Mucosa of descending colon (tissue), 3 donors: ENCODE measurements around the gene EBF4. TPM values are rescaled to one million over a fixed set of nuclear protein-coding genes. Genes with fewer than 3 reads are reported as not detected.

Source experiments
- ATAC-seq: fragments of 200-7000 bp; cut with Tn5 transposase; one replicate; pipeline ENCODE4 v1.9.1; 2020; ENCODE audit warnings: mild to moderate bottlenecking, moderate library complexity
- DNase-seq, 3 donors: peaks; one replicate each; pipeline ENCODE4 v3.0.0-alpha.2; 2020
- H3K36me3 ChIP-seq: fragments of 200-600 bp; one replicate; pipeline ENCODE4 v1.8.0; 2021; ENCODE audit warnings: low read depth, mild to moderate bottlenecking
- H3K4me1 ChIP-seq: fragments of 200-600 bp; one replicate; pipeline ENCODE4 v1.8.0; 2021; ENCODE audit warnings: low read depth, mild to moderate bottlenecking
- H3K4me3 ChIP-seq: fragments of 200-600 bp; one replicate; pipeline ENCODE4 v1.8.0; 2021; ENCODE audit warnings: mild to moderate bottlenecking
- H3K9me3 ChIP-seq: fragments of 200-600 bp; one replicate; pipeline ENCODE4 v1.8.0; 2021; ENCODE audit warnings: mild to moderate bottlenecking
- CTCF ChIP-seq: fragments of 200-600 bp; IDR thresholded peaks from one replicate; pipeline ENCODE4 v1.8.0; 2022; ENCODE audit warnings: antibody characterized with exemption, mild to moderate bottlenecking
- intact Hi-C, 2 donors: fragments of 100-400 bp; cut with DNase I in 1 of 2; cut with micrococcal nuclease in 1 of 2; formaldehyde crosslinking; loops; one replicate each; pipeline versions ENCODE4 v1.11.0 to v1.11.1; 2022; cut with DNase I, micrococcal nuclease
- total RNA-seq, 3 donors: library from RNA; stranded (reverse); fragmentation: NEBNext Ultra II Directional in 2 of 3; extraction: Animal tissue kit (Norgen Biotek cat#: 25700) in 2 of 3; gene quantifications; one replicate each; pipeline versions ENCODE4 v1.2.1 to v1.2.4, GENCODE V29; 2021 to 2023
- donor health status: DM: no; HTN: no; CAD: no; lungs with moderate emphysema.
- donor health status: DM: no; HTN: no; CAD: no.
- donor health status: DM: no; HTN: yes; CAD: no.

EBF4 gene
- total RNA-seq, 3 donors from 2014 or later: 3.6 to 53.3 (median 4.5) TPM

- Histone ChIP-seq H3K9me3 (no peaks in the 10 kb centered on the region), H3K36me3 (no peaks in the 10 kb centered on the region), H3K4me3 (no peak overlapping the region), H3K4me1 (peaks cover 5% of the 10 kb centered on the region)
- TF ChIP-seq CTCF: no peak
- intact Hi-C loops: loop anchor here in 1 of 2 donors (10.0 kb wide), 1 partner anchor 250 kb away; no protein-coding TSS in a partner anchor
- DNase-seq (no peak), ATAC-seq (no peak)
Observed at GRCh38 chr20:2745060-2745910, 52.7 kb downstream of the EBF4 start.

- Histone ChIP-seq H3K36me3 (no peaks in the 10 kb centered on the region), H3K9me3 (no peaks in the 10 kb centered on the region), H3K4me1 (peaks cover 13% of the 10 kb centered on the region), H3K4me3 (no peak overlapping the region)
- no peak for ATAC-seq
- no peak for DNase-seq
- no peak for TF ChIP-seq CTCF
- intact Hi-C loops: loop anchor here in 1 of 2 donors (10.0 kb wide), 1 partner anchor 251 kb away; no protein-coding TSS in a partner anchor
Observed at GRCh38 chr20:2745936-2746635, 53.5 kb downstream of the EBF4 start.

- Histone ChIP-seq H3K4me1 (peaks cover 20% of the 10 kb centered on the region), H3K36me3 (no peaks in the 10 kb centered on the region), H3K9me3 (no peaks in the 10 kb centered on the region), H3K4me3 (no peak overlapping the region)
- no peak for ATAC-seq
- TF ChIP-seq CTCF: no peak
- no peak for DNase-seq
- intact Hi-C loops: loop anchor here in 1 of 2 donors (10.0 kb wide), 1 partner anchor 252 kb away; no protein-coding TSS in a partner anchor
Observed at GRCh38 chr20:2746636-2747265, 54.2 kb downstream of the EBF4 start.

GRCh38 chr20:2747676-2748235 is 55.2 kb downstream of the EBF4 start:
- no peak for TF ChIP-seq CTCF
- DNase-seq (no peak), ATAC-seq (no peak)
- Histone ChIP-seq H3K4me1 (peaks cover 29% of the 10 kb centered on the region), H3K36me3 (no peaks in the 10 kb centered on the region), H3K4me3 (no peak overlapping the region), H3K9me3 (no peaks in the 10 kb centered on the region)
- intact Hi-C loops: loop anchor here in 1 of 2 donors (10.0 kb wide), 1 partner anchor 253 kb away; no protein-coding TSS in a partner anchor
